ENCODE data around the gene AKR7A3. TPM values are rescaled to one million over a fixed set of nuclear protein-coding genes. Genes with fewer than 3 reads are reported as not detected.

AKR7A3 gene
- polyA plus RNA-seq, 1 experiment, result 0.37 TPM

GRCh38 chr1:19319196-19319595 lies 30.6 kb upstream of the AKR7A3 start:
- ChIA-PET POLR2A (no interaction called here), CTCF (no interaction called here)
- no peaks in the 10 kb centered on the region for H3K27me3 ChIP-seq (ENCODE audit: control insufficient read depth, insufficient read depth, low read length)
- no peak for DNase-seq (ENCODE audit: low read depth)
- peaks cover 8% of the 10 kb centered on the region; the same call in 1 of the 2 replicates for H3K36me3 ChIP-seq (ENCODE audit: control insufficient read depth, insufficient read depth, low read length)
- no peak for TF ChIP-seq CTCF (IDR thresholded peaks at IDR 0.05; ENCODE audit: insufficient read depth, low read depth, low read length)
- H3K4me3 ChIP-seq (ENCODE audit: low read depth, low read length), result no peak overlapping the region

GRCh38 chr1:19317126-19317910 lies 28.7 kb upstream of the AKR7A3 start:
- peaks cover 3% of the 10 kb centered on the region; the same call in 1 of the 2 replicates for H3K36me3 ChIP-seq (ENCODE audit: control insufficient read depth, insufficient read depth, low read length)
- no peak for TF ChIP-seq CTCF (IDR thresholded peaks at IDR 0.05; ENCODE audit: insufficient read depth, low read depth, low read length)
- POLR2A ChIA-PET, result no interaction called here
- H3K27me3 ChIP-seq (ENCODE audit: control insufficient read depth, insufficient read depth, low read length), result no peaks in the 10 kb centered on the region
- no peak overlapping the region for H3K4me3 ChIP-seq (ENCODE audit: low read depth, low read length)
- DNase-seq (ENCODE audit: low read depth), result no peak
- CTCF ChIA-PET, result interaction anchor here (1.0 kb wide), 1 partner anchor 24 kb away, joined by 3 read pairs; no protein-coding TSS in a partner anchor

GRCh38 chr1:19315378-19316198 lies 27.0 kb upstream of the AKR7A3 start:
- no peaks in the 10 kb centered on the region for H3K27me3 ChIP-seq (ENCODE audit: control insufficient read depth, insufficient read depth, low read length)
- no peak for TF ChIP-seq CTCF (IDR thresholded peaks at IDR 0.05; ENCODE audit: insufficient read depth, low read depth, low read length)
- CTCF ChIA-PET, result interaction anchor here (0.6 to 1.2 kb wide), 2 partner anchors 12 to 26 kb away, joined by 3 read pairs; no protein-coding TSS in a partner anchor
- peaks cover 3% of the 10 kb centered on the region; the same call in 1 of the 2 replicates for H3K36me3 ChIP-seq (ENCODE audit: control insufficient read depth, insufficient read depth, low read length)
- DNase-seq (ENCODE audit: low read depth), result no peak
- H3K4me3 ChIP-seq (ENCODE audit: low read depth, low read length), result no peak overlapping the region
- POLR2A ChIA-PET, result no interaction called here

- no peaks in the 10 kb centered on the region; the same call in 1 of the 2 replicates for H3K36me3 ChIP-seq (ENCODE audit: control insufficient read depth, insufficient read depth, low read length)
- H3K27me3 ChIP-seq (ENCODE audit: control insufficient read depth, insufficient read depth, low read length), result no peaks in the 10 kb centered on the region
- DNase-seq (ENCODE audit: low read depth), result no peak
- CTCF ChIA-PET, result interaction anchor here (1.2 kb wide), 1 partner anchor 337 kb away, joined by 3 read pairs; no protein-coding TSS in a partner anchor
- no peak overlapping the region for H3K4me3 ChIP-seq (ENCODE audit: low read depth, low read length)
- POLR2A ChIA-PET, result no interaction called here
- no peak for TF ChIP-seq CTCF (IDR thresholded peaks at IDR 0.05; ENCODE audit: insufficient read depth, low read depth, low read length)
Observed at GRCh38 chr1:19313961-19314882, 25.7 kb upstream of the AKR7A3 start.

Measured in BJ (cell line).